GM19397 (cell line): ENCODE results near the gene AUTS2.

Experiments used
- ATAC-seq: cut with Tn5 transposase; IDR thresholded peaks from one replicate; pipeline ENCODE4 v1.9.1; 2021; ENCODE audit warnings: mild to moderate bottlenecking, moderate library complexity; ENCODE audit not compliant: unreplicated experiment

Gene AUTS2

GRCh38 chr7:69873512-69873911, 275.2 kb downstream of the AUTS2 start:
- ATAC-seq = no peak

DNA sequence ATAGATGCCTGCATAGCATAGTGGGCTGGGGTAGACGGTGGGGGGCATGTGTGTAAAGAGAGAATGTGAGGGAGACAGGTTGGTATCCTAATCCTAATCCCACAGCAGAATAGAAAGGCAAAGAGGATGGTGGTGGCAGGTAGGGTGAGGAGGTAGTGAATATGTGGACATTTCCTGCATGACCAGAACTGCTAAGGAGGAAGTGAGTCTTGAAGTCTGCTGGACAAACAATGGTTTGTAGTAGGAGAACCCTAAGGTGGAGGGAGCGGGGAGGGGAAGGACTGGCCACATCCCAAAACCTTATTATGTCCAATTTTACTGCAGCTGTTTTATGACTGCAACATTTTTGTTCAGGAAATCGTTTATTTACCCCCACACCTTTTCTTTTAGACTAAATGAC, 279.7 kb downstream of the AUTS2 start:
- no peak for ATAC-seq

DNA sequence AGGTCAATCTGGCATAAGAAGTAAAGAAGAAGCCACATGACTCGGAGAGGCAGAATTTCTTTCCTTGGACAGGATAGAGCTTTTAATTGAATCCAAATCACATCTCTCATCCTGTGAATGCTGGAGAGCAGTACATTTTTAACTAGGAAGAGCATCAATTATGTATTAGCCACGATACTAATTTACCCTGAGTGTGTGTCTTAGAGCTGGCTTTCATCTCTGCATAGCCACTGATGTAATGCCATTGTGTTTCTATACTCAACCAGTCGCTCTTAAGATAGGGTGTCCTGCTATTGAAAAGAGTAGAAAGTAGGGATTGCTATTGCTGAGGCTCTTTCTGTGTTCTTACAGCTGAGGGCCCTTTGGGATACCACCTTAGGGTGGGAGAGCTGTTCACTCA, 280.3 kb downstream of the AUTS2 start:
- ATAC-seq = no peak

- ATAC-seq = no peak
These were observed 281.7 kb downstream of the AUTS2 start for GRCh38 chr7:69879989-69880388.

- no peak for ATAC-seq
These were observed 282.6 kb downstream of the AUTS2 start for GRCh38 chr7:69880840-69881239.

GRCh38 chr7:69882269-69882668, 284.0 kb downstream of the AUTS2 start:
- no peak for ATAC-seq

- ATAC-seq = no peak
These were observed 285.2 kb downstream of the AUTS2 start for GRCh38 chr7:69883399-69883891.

DNA sequence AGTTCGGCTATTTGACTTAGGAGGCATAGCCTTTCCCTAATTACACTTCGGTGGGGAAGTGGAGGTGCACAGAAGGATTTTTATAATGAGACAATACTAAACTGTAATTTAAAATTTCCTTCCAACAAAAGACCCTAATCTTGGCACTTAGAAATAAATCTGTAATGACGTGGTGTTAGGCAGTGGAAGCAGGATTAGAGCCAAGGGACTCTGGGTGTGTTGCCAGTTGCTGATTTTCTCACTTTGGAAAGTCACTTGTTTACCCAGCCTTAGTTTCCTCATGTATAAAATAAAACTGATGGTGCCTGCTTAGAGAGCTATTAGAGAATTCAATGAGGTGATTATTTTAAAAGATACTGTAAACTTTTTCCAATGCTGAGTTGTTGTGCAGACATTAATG, 287.2 kb downstream of the AUTS2 start:
- no peak for ATAC-seq

DNA sequence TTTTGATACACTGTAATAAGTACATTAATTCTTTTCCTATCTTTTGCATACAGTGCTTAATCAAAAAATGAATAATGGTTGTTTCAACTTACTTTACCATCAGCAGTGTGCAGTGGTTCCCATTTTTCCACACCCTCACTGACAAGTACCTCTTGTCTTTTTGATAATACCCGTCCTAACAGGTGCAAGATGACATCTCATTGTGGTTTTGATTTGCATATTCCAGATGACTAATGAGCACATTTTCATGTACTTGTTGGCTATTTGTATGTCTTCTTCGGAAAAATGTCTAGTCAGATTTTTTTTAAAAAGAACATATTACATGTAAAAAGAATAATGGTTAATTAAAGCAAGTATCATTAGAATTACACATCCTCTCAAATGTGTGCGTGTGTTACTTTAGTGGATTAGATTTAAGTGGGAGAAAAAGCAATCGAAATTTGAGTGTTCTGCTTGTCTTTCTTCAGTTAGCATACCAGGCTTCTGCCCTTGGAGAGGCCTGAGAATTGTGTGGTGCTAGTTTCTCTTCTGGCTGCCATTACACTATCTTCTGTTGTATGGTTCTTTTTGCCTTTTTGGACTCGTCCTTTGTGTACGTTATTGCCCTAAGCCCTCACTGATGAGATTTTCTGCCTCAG, 291.2 kb downstream of the AUTS2 start:
- ATAC-seq = no peak

- no peak for ATAC-seq
These were observed 291.7 kb downstream of the AUTS2 start for GRCh38 chr7:69889976-69890351.

GRCh38 chr7:69892790-69893189, 294.5 kb downstream of the AUTS2 start:
- no peak for ATAC-seq

DNA sequence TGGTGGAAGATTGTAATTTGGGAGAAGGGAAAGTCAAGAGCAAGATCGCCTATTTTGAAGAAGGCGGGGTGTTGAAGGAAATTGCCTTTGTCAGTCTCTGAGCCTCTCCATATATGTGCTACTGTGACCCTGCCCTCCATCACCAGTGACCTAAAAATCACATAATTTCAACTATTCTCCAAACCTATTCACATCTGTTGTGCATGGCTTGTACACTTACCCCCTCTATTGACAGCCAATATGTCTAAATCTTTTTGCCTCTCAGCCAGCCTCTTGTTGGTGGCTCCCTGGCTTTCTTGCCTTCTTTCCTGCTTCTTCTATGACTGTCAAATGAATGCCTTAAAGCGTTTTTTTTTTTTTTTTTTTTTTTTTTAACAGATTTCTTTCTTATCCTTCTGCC, 295.6 kb downstream of the AUTS2 start:
- no peak for ATAC-seq

DNA sequence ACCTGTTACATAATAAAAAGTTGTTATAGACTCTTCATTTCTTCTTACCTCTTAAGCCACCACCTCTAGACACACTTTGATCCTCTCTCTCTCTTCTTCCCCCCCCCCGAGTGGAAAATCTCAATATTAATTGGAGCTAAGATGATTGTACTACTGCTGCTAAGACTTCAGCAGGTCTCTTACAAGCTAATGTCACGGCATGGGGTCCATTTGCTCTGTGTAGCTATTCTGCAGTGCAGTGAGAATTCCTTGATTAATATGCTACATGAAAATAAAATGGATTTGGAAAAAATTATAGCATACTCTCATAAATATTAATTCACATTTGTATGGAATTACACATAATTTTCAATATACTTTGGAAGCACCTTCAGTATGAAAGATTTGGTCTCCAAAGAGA, 297.2 kb downstream of the AUTS2 start:
- ATAC-seq = no peak

DNA sequence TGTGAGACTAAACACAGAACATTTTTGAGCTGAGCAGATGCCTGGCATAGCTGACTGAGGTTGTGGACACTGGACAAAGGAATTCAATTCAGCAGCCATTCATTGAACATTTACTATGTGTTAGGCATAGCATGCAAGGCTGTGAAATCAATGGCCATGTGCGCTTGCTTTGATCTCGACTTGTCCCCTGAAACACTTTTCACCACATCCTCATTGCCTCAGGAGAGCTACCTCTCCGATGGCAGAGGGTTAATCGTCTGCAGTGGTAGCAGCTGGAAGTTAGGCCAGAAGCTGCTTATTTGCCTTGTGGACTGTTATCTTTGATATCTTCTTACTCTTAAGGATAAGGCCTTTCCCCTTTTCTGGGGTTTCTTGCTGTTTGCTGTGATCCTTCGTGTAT, 297.8 kb downstream of the AUTS2 start:
- no peak for ATAC-seq

DNA sequence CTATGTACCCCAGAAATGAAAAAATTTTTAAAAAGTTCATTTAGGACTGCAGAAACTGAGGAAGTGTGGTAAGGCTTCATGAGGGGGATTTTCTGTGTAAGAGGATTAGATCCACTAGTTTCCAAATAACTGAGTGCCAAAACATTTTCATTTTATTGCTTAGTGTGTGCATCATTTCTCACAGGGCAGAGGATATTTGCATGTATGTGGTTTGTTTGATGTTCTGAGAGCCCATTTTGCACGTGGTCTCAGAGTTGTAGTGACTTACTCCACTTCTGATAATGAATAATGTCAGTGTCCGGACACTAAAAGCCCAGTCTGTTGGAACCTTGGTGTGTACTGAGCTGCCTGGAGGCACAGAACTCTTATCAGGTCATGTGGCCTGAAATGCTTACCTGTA, 299.9 kb downstream of the AUTS2 start:
- peak; percentile 82 for ATAC-seq

- ATAC-seq = no peak
These were observed 305.1 kb downstream of the AUTS2 start for GRCh38 chr7:69903410-69903809.

DNA sequence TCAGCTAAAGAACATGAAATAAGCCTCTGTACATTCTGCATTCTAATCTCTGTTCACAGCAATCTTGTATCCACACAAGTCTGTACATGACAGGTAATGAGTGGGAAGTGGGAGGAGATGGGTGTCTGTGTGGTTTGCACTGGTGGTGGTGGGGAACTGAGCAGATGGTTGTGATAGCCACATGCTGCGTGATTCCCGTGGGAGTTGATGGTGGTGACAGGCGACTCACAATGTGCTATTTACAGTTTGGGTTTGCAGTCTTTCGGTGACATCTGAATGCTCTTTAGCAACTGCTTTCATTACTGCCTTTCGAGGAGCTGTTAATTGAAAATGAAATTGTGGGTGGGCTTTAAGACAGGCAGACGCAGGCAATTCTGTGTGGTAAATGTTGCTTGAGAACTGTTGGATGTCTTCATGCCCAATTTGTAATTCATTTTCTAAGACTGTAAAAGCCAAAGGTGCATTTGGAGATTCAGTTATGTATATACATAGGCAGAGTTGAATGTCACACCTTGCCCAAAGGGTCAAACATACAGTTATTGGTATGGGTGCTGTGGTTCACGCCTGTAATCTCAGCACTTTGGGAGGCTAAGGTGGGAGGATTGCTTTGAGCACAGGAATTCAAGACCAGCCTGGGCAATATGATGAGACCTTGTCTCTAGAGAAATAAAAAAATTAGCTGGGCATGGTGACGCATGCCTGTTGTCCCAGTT, 308.2 kb downstream of the AUTS2 start:
- peak; percentile 84 for ATAC-seq

DNA sequence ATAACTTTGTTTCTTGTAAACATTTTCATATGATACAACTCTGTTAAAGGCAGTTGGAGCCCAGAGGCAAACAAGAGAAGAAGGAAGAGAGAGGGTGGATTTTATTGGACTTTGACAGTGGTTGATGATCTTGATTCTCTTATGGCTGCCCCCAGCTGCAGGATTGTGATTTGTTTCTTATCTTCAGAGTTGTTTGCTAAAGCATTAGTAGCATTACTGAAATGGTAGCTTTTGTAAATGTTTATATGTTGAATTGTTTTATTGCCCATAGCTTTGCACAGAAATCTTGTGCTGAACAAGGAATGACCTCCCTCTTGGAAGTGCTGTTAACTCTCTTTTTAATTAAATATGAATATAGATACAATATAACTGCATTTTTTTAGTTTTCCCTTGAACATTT, 309.4 kb downstream of the AUTS2 start:
- no peak for ATAC-seq

GRCh38 chr7:69908454-69908853, 310.2 kb downstream of the AUTS2 start:
- no peak for ATAC-seq

GRCh38 chr7:69910150-69910549, 311.9 kb downstream of the AUTS2 start:
- no peak for ATAC-seq

GRCh38 chr7:69911337-69911736, 313.1 kb downstream of the AUTS2 start:
- ATAC-seq = no peak

GRCh38 chr7:69912141-69912540, 313.9 kb downstream of the AUTS2 start:
- ATAC-seq = no peak

DNA sequence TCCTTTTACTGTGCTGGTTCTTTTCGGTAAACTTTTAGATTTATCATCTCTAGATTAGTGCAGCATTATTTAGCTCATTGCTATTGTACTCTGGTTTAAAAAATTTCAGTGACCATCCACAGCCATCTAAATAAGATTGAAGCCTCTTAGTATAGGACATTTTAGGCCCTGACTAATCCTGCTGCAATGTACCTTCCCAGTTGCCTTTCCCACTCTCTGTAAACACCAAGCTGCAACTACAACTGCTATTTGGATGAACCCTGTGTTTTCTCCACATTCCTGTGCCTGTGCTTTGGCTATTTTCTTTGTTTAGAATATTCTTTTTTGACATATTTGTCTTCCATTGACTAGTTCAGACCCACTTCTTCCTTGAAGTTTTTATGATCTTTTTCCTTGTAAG, 314.6 kb downstream of the AUTS2 start:
- no peak for ATAC-seq
